Right cardiac atrium (tissue), 5 donors: ENCODE measurements around the gene REEP1. TPM values are rescaled to one million over a fixed set of nuclear protein-coding genes. Genes with fewer than 3 reads are reported as not detected.
A peak's percentile ranks its signal among the peaks of the same experiment; 100 is the strongest.

Source experiments
- ATAC-seq, 2 donors: fragments of 200-7000 bp; cut with Tn5 transposase; one replicate each; pipeline versions ENCODE4 v1.8.0 to v1.9.1; 2020; ENCODE audit warnings: moderate library complexity in 2 of 2, mild to moderate bottlenecking in 1 of 2
- DNase-seq, 3 donors: peaks; one replicate each; pipeline ENCODE4 v3.0.0-alpha.2; 2020
- H3K27ac ChIP-seq: one replicate; pipeline ENCODE4 v1.5.1; 2013; ENCODE audit warnings: mild to moderate bottlenecking, low read length, control low read depth, moderate library complexity
- H3K27me3 ChIP-seq: one replicate; pipeline ENCODE4 v1.6.1; 2013; ENCODE audit not compliant: control insufficient read depth, insufficient read depth
- H3K4me1 ChIP-seq: one replicate; pipeline ENCODE4 v1.6.1; 2013; ENCODE audit warnings: low read length; ENCODE audit not compliant: control insufficient read depth, insufficient read depth
- H3K4me3 ChIP-seq: one replicate; pipeline ENCODE4 v1.5.1; 2013; ENCODE audit warnings: low read length, control low read depth
- H3K9me3 ChIP-seq: one replicate; pipeline ENCODE4 v1.6.1; 2013; ENCODE audit warnings: low read length; ENCODE audit not compliant: control insufficient read depth
- WGBS: extraction: QIAGEN DNeasy Blood & Tissue Kit; methylation state at CpG from one replicate; pipeline ENCODE4 v1.1.7; 2013; 5-methylcytosine and 5-hydroxymethylcytosine counted together
- intact Hi-C, 4 donors: fragments of 100-400 bp; cut with DNase I; formaldehyde crosslinking; loops; one replicate each; pipeline versions ENCODE4 v1.11.0 to v1.14.0; 2022 to 2023
- polyA plus RNA-seq: library from polyadenylated mRNA; stranded (reverse); fragments of 200-250 nt; gene quantifications from one replicate; pipeline ENCODE4 v1.2.3, GENCODE V29; 2013
- total RNA-seq, 4 donors: library from RNA; stranded (reverse); fragmentation: NEBNext Ultra II Directional; extraction: Animal tissue kit (Norgen Biotek cat#: 25700); gene quantifications; one replicate each; pipeline ENCODE4 v1.2.1, GENCODE V29; 2021
- donor health status: healthy with polysubstance abuse.
- donor health status: DM: no; HTN: yes; CAD: no.
- donor health status: DM: no; HTN: no; CAD: no.
- donor health status: DM: no; HTN: yes; CAD: no; lungs with severe emphysema.
- donor health status: DM: yes; HTN: yes; CAD: no.

Gene REEP1
- total and polyA plus RNA-seq, 5 donors = 16.5 to 34.4 (median 25.3) TPM

GRCh38 chr2:86368161-86368824, 30.9 kb upstream of the REEP1 start:
- Histone ChIP-seq H3K4me3 (no peak overlapping the region), H3K27ac (no peak overlapping the region), H3K27me3 (no peaks in the 10 kb centered on the region), H3K9me3 (no peaks in the 10 kb centered on the region), H3K4me1 (no peaks in the 10 kb centered on the region)
- DNase-seq (peak; percentile 34 to 71 (median 71)), ATAC-seq (peak; percentile 49 to 60)
- intact Hi-C loops = loop anchor here in 3 of 4 donors (5.0 to 10.0 kb wide), 2 partner anchors 143 to 146 kb away; no protein-coding TSS in a partner anchor
- 7% methylated on average over 14 of the region's 14 CpGs for WGBS

- Histone ChIP-seq H3K9me3 (no peaks in the 10 kb centered on the region), H3K27ac (no peak overlapping the region), H3K4me3 (no peak overlapping the region), H3K4me1 (no peaks in the 10 kb centered on the region), H3K27me3 (no peaks in the 10 kb centered on the region)
- DNase-seq (no peak), ATAC-seq (no peak)
- intact Hi-C loops = loop anchor here (2.0 to 10.0 kb wide), 3 partner anchors 143 to 147 kb away; no protein-coding TSS in a partner anchor
Measured at GRCh38 chr2:86367499-86367777, 30.0 kb upstream of the REEP1 start.

- Histone ChIP-seq H3K9me3 (no peaks in the 10 kb centered on the region), H3K27ac (no peak overlapping the region), H3K27me3 (no peaks in the 10 kb centered on the region), H3K4me1 (no peaks in the 10 kb centered on the region), H3K4me3 (no peak overlapping the region)
- intact Hi-C loops = loop anchor here (2.0 to 10.0 kb wide), 3 partner anchors 142 to 146 kb away; no protein-coding TSS in a partner anchor
- peak; percentile 48 to 63 for ATAC-seq
- WGBS = 92% methylated on average over 6 of the region's 6 CpGs
- DNase-seq = no peak
Measured at GRCh38 chr2:86366651-86367498, 29.4 kb upstream of the REEP1 start.

- no peak overlapping the region for H3K27ac ChIP-seq
- intact Hi-C loops = loop anchor here in 3 of 4 donors (5.0 to 10.0 kb wide), 2 partner anchors 140 to 143 kb away; no protein-coding TSS in a partner anchor
- no peak overlapping the region for H3K4me3 ChIP-seq
- H3K9me3 ChIP-seq = no peaks in the 10 kb centered on the region
- no peaks in the 10 kb centered on the region for H3K27me3 ChIP-seq
- H3K4me1 ChIP-seq = no peaks in the 10 kb centered on the region
- DNase-seq (no peak), ATAC-seq (no peak)
- WGBS = 87% methylated on average over 2 of the region's 2 CpGs
Measured at GRCh38 chr2:86364894-86365293, 27.5 kb upstream of the REEP1 start.

- ATAC-seq (no peak), DNase-seq (no peak)
- H3K4me3 ChIP-seq = no peak overlapping the region
- no peaks in the 10 kb centered on the region for H3K27me3 ChIP-seq
- H3K9me3 ChIP-seq = no peaks in the 10 kb centered on the region
- 52% methylated on average over 7 of the region's 7 CpGs for WGBS
- intact Hi-C loops = loop anchor here in 1 of 4 donors (10.0 kb wide), 1 partner anchor 136 kb away; no protein-coding TSS in a partner anchor
- H3K27ac ChIP-seq = no peak overlapping the region
- no peaks in the 10 kb centered on the region for H3K4me1 ChIP-seq
Measured at GRCh38 chr2:86360776-86361175, 23.4 kb upstream of the REEP1 start.

GRCh38 chr2:86358957-86359356, 21.5 kb upstream of the REEP1 start:
- intact Hi-C loops = no loop called here

GRCh38 chr2:86357392-86357963, 20.1 kb upstream of the REEP1 start:
- intact Hi-C loops = no loop called here
- DNase-seq (no peak), ATAC-seq (no peak)
- H3K9me3 ChIP-seq = no peaks in the 10 kb centered on the region
- WGBS = 78% methylated on average over 5 of the region's 5 CpGs
- H3K27me3 ChIP-seq = no peaks in the 10 kb centered on the region
- H3K4me3 ChIP-seq = no peak overlapping the region
- no peaks in the 10 kb centered on the region for H3K4me1 ChIP-seq
- no peak overlapping the region for H3K27ac ChIP-seq

More at GRCh38 chr2:86358957-86359356, 21.5 kb upstream of the REEP1 start:
- Histone ChIP-seq H3K4me1 (no peaks in the 10 kb centered on the region), H3K4me3 (no peak overlapping the region), H3K27me3 (no peaks in the 10 kb centered on the region), H3K27ac (no peak overlapping the region), H3K9me3 (no peaks in the 10 kb centered on the region)
- ATAC-seq (no peak), DNase-seq (no peak)
- WGBS = 43% methylated on average over 3 of the region's 3 CpGs

- Histone ChIP-seq H3K27me3 (no peaks in the 10 kb centered on the region), H3K27ac (no peak overlapping the region), H3K4me3 (no peak overlapping the region), H3K9me3 (no peaks in the 10 kb centered on the region), H3K4me1 (no peaks in the 10 kb centered on the region)
- WGBS = 76% methylated on average over 4 of the region's 4 CpGs
- intact Hi-C loops = no loop called here
- DNase-seq = no peak
- ATAC-seq = no peak
Measured at GRCh38 chr2:86352727-86353221, 15.3 kb upstream of the REEP1 start.

- H3K4me3 ChIP-seq = no peak overlapping the region
- H3K9me3 ChIP-seq = no peaks in the 10 kb centered on the region
- ATAC-seq (no peak), DNase-seq (no peak)
- no peak overlapping the region for H3K27ac ChIP-seq
- no peaks in the 10 kb centered on the region for H3K4me1 ChIP-seq
- 86% methylated on average over 8 of the region's 8 CpGs for WGBS
- no peaks in the 10 kb centered on the region for H3K27me3 ChIP-seq
- intact Hi-C loops = no loop called here
Measured at GRCh38 chr2:86352137-86352726, 14.8 kb upstream of the REEP1 start.

GRCh38 chr2:86350751-86351150, 13.3 kb upstream of the REEP1 start:
- H3K4me1 ChIP-seq = no peaks in the 10 kb centered on the region
- H3K27me3 ChIP-seq = no peaks in the 10 kb centered on the region
- WGBS = 79% methylated on average over 2 of the region's 2 CpGs
- no peak overlapping the region for H3K4me3 ChIP-seq
- intact Hi-C loops = no loop called here
- no peak for ATAC-seq
- H3K27ac ChIP-seq = no peak overlapping the region
- no peaks in the 10 kb centered on the region for H3K9me3 ChIP-seq
- no peak for DNase-seq
